Measurements from ENCODE around the gene ADISSP. TPM values are rescaled to one million over a fixed set of nuclear protein-coding genes. Genes with fewer than 3 reads are reported as not detected.
"Not testable (repeated sequence)": the region's sequence is repeated elsewhere in the genome, so short reads cannot be mapped to it uniquely, and the experiment has no call there.

ADISSP gene
- total and polyA plus RNA-seq, 2 donors (not counting 3 experiments of a cell fraction or from before 2014, with no cell fraction given) = 55.0 to 67.5 TPM

- FAIRE-seq; H3K9me3 ChIP-seq (replicated peaks; ENCODE audit: control insufficient read depth, insufficient read depth, low read length); H3K4me2 ChIP-seq (ENCODE audit: insufficient read depth, low read length); dilution Hi-C loops (cut with MboI; ENCODE audit: extremely low pct_ligation_motif_present, low sequenced_read_pairs); H4K20me1 ChIP-seq (replicated peaks; ENCODE audit: control insufficient read depth, extremely low read depth, insufficient read depth, low read length); H3K9me1 ChIP-seq (replicated peaks; ENCODE audit: control insufficient read depth, extremely low read depth, insufficient read depth, low read length); H3K27me3 ChIP-seq (ENCODE audit: control insufficient read depth in 2 of 2, insufficient read depth in 2 of 2, low read length in 2 of 2); H3K4me3 ChIP-seq (replicated peaks in 1 of 3; ENCODE audit: insufficient read depth in 1 of 3, low read depth in 1 of 3, low read length in 3 of 3); DNase-seq (ENCODE audit: low read depth, low spot score); H2AFZ ChIP-seq (ENCODE audit: low read depth, low read length); BruUV-seq (replicated peaks); H3K36me3 ChIP-seq (ENCODE audit: control insufficient read depth in 2 of 2, extremely low read depth in 1 of 2, insufficient read depth in 2 of 2, low read length in 2 of 2); intact Hi-C loops (cut with micrococcal nuclease); H3K27ac ChIP-seq (ENCODE audit: insufficient read depth, low read depth, low read length); H3K9ac ChIP-seq (replicated peaks; ENCODE audit: extremely low read depth, insufficient read depth, low read length): not testable (repeated sequence)
- CTCF ChIA-PET = interaction anchor here (1.1 to 7.6 kb wide), 4 partner anchors 22 to 63 kb away, joined by 3 to 214 read pairs (median 37); partner anchors contain the start of genes ADISSP and AP5S1
- POLR2A ChIA-PET = interaction anchor here (0.7 kb wide), 1 partner anchor 229 kb away, joined by 3 read pairs; no protein-coding TSS in a partner anchor
- Histone ChIP-seq H3K79me2 (ENCODE audit: control insufficient read depth, insufficient read depth, low read length) (peaks cover 19% of the 10 kb centered on the region), H3K4me1 (ENCODE audit: control insufficient read depth, extremely low read depth, insufficient read depth, low read length) (peaks cover 18% of the 10 kb centered on the region)
These were observed 21.6 kb upstream of the ADISSP start for GRCh38 chr20:3789201-3789600.

- Histone ChIP-seq H3K27ac (ENCODE audit: insufficient read depth, low read depth, low read length) (no peak overlapping the region), H3K9ac (replicated peaks; ENCODE audit: extremely low read depth, insufficient read depth, low read length) (no peak overlapping the region), H3K9me3 (replicated peaks; ENCODE audit: control insufficient read depth, insufficient read depth, low read length) (no peaks in the 10 kb centered on the region), H3K4me1 (ENCODE audit: control insufficient read depth, extremely low read depth, insufficient read depth, low read length) (peaks cover 18% of the 10 kb centered on the region), H3K79me2 (ENCODE audit: control insufficient read depth, insufficient read depth, low read length) (peaks cover 24% of the 10 kb centered on the region), H3K36me3 (ENCODE audit: control insufficient read depth in 2 of 2, extremely low read depth in 1 of 2, insufficient read depth in 2 of 2, low read length in 2 of 2) (peaks cover 0 to 5% of the 10 kb centered on the region in 2 experiments), H3K27me3 (ENCODE audit: control insufficient read depth in 2 of 2, insufficient read depth in 2 of 2, low read length in 2 of 2) (no peaks in the 10 kb centered on the region), H4K20me1 (replicated peaks; ENCODE audit: control insufficient read depth, extremely low read depth, insufficient read depth, low read length) (no peaks in the 10 kb centered on the region), H3K9me1 (replicated peaks; ENCODE audit: control insufficient read depth, extremely low read depth, insufficient read depth, low read length) (no peaks in the 10 kb centered on the region), H2AFZ (ENCODE audit: low read depth, low read length) (no peak overlapping the region), H3K4me2 (ENCODE audit: insufficient read depth, low read length) (no peak overlapping the region), H3K4me3 (replicated peaks in 1 of 3; ENCODE audit: insufficient read depth in 1 of 3, low read depth in 1 of 3, low read length in 3 of 3) (no peak overlapping the region)
- FAIRE-seq (peak; percentile 31), DNase-seq (ENCODE audit: low read depth, low spot score) (no peak)
- CTCF ChIA-PET = interaction anchor here (1.3 to 7.6 kb wide), 3 partner anchors 21 to 64 kb away, joined by 4 to 214 read pairs (median 70); partner anchors contain the start of genes ADISSP and AP5S1
- intact Hi-C loops (cut with micrococcal nuclease) (no loop called here), dilution Hi-C loops (cut with MboI; ENCODE audit: extremely low pct_ligation_motif_present, low sequenced_read_pairs) (no loop called here)
- POLR2A ChIA-PET = no interaction called here
- BruUV-seq (replicated peaks) = no TSS peak
- TF ChIP-seq POLR2A (IDR thresholded peaks at IDR 0.05; ENCODE audit: low read depth, low read length) (no peak), JUN (IDR thresholded peaks at IDR 0.05; ENCODE audit: borderline replicate concordance, insufficient read depth, insufficient read length, low read depth) (no peak), POLR2AphosphoS5 (IDR thresholded peaks at IDR 0.05; ENCODE audit: insufficient read depth, low read depth, low read length) (no peak), FOS (IDR thresholded peaks at IDR 0.05; ENCODE audit: borderline replicate concordance, insufficient read depth, low read length) (no peak), GATA2 (IDR thresholded peaks at IDR 0.05; ENCODE audit: insufficient read depth, insufficient read length, low read depth, low read length) (no peak), MYC (IDR thresholded peaks at IDR 0.05; ENCODE audit: low read depth, low read length) (no peak), EZH2 (IDR thresholded peaks at IDR 0.05; ENCODE audit: borderline replicate concordance, low read depth, low read length, severe bottlenecking) (no peak), MAX (IDR thresholded peaks at IDR 0.05; ENCODE audit: insufficient read depth, insufficient read length) (no peak), CTCF (IDR thresholded peaks at IDR 0.05; ENCODE audit: extremely low read depth in 1 of 2, insufficient read depth in 1 of 2, low read depth in 1 of 2, low read length in 2 of 2) (no peak)
These were observed 21.2 kb upstream of the ADISSP start for GRCh38 chr20:3788685-3789155.

All from endothelial cell of umbilical vein (primary cell).